DND-41 (cell line): ENCODE results near the gene KCNK4.

ENCODE experiments used
- CTCF ChIP-seq: IDR thresholded peaks from 2 replicates; pipeline ENCODE4 v1.5.1; 2012; ENCODE audit warnings: borderline replicate concordance, low read length, moderate library complexity, mild to moderate bottlenecking; ENCODE audit not compliant: poor library complexity, severe bottlenecking; ENCODE audit errors: extremely low read depth
- EZH2 ChIP-seq: IDR thresholded peaks from 3 replicates; pipeline ENCODE4 v1.6.1; 2012; ENCODE audit warnings: borderline replicate concordance, low read depth, mild to moderate bottlenecking, moderate library complexity, low read length, inconsistent platforms; ENCODE audit not compliant: severe bottlenecking

- TF ChIP-seq CTCF (no peak), EZH2 (no peak)
These were observed 22.5 kb downstream of the KCNK4 start for GRCh38 chr11:64313491-64314145.
